HCT116 (cell line): ENCODE data around the gene ATN1. TPM values are rescaled to one million over a fixed set of nuclear protein-coding genes. Genes with fewer than 3 reads are reported as not detected.

ENCODE experiments used
- ATAC-seq: fragments of 200-7000 bp; cut with Tn5 transposase; 2 replicates; pipeline ENCODE4 v1.9.1; 2020; ENCODE audit warnings: mild to moderate bottlenecking, moderate library complexity
- BruUV-seq: library from RNA; stranded (reverse); fragments of 400-500 nt; replicated peaks from 2 replicates; lab custom pipeline; 2021; lab: Mats Ljungman, UMichigan
- CTCF ChIA-PET: fragments of 300-600 bp; sonication (Branson Sonifier 250); formaldehyde crosslinking; loops from one replicate; lab custom pipeline; 2021; ENCODE audit warnings: antibody characterized with exemption; lab: Charles Lee
- POLR2A ChIA-PET: fragments of 300-600, 350-600 bp; sonication (Branson Sonifier 250); formaldehyde crosslinking; loops from one replicate; lab custom pipeline; 2021; ENCODE audit warnings: antibody characterized with exemption; lab: Charles Lee
- RAD21 ChIA-PET, 2 experiments: fragments of 300-600 bp; sonication (Branson Sonifier 250); formaldehyde crosslinking; loops; one replicate each; lab custom pipeline; 2023; ENCODE audit warnings: low total read pairs in 2 of 2; ENCODE audit not compliant: uncharacterized antibody in 2 of 2, unreplicated experiment in 2 of 2, low non-redundant PET in 1 of 2; lab: Charles Lee
- DNase-seq: peaks from one replicate; pipeline ENCODE4 v3.0.0-alpha.2; 2010; ENCODE audit warnings: low read depth, low spot score
- H2AFZ ChIP-seq: fragments of 200-600 bp; shearing (Covaris generic), sonication (generic); 2 replicates; pipeline ENCODE4 v1.6.1; 2017; ENCODE audit warnings: low read depth, mixed run types, mixed read lengths, antibody characterized with exemption, low read length; ENCODE audit not compliant: poor library complexity, severe bottlenecking
- H3K27ac ChIP-seq: 2 replicates; pipeline ENCODE4 v1.5.1; 2012; ENCODE audit warnings: low read depth, low read length
- H3K27me3 ChIP-seq: fragments of 200-600 bp; sonication (generic); 2 replicates; pipeline ENCODE4 v1.6.1; 2016; ENCODE audit warnings: mixed run types, low read length, mixed read lengths; ENCODE audit not compliant: insufficient read depth
- H3K36me3 ChIP-seq, 2 experiments: fragments of 200-500 bp in 1 of 2; fragments of 200-600 bp in 1 of 2; sonication (Bioruptor generic) in 1 of 2; sonication (generic) in 1 of 2; 2 replicates each; pipeline versions ENCODE4 v1.5.1 to v1.6.1; 2014 to 2016; ENCODE audit warnings: low read length in 2 of 2, inconsistent platforms in 1 of 2, mixed read lengths in 1 of 2, mixed run types in 1 of 2; ENCODE audit not compliant: insufficient read depth in 2 of 2, control insufficient read depth in 1 of 2
- H3K4me1 ChIP-seq, 2 experiments: fragments of 200-600 bp in 1 of 2; sonication (generic) in 1 of 2; 2 replicates each; pipeline versions ENCODE4 v1.5.1 to v1.6.1; 2012 to 2017; ENCODE audit warnings: low read length in 2 of 2, inconsistent platforms in 1 of 2, mild to moderate bottlenecking in 1 of 2, mixed read lengths in 1 of 2, mixed run types in 1 of 2, moderate library complexity in 1 of 2; ENCODE audit not compliant: insufficient read depth in 2 of 2, control insufficient read depth in 1 of 2
- H3K4me2 ChIP-seq: fragments of 200-600 bp; sonication (generic); 2 replicates; pipeline ENCODE4 v1.6.1; 2017; ENCODE audit warnings: mixed run types, low read length, mixed read lengths
- H3K4me3 ChIP-seq, 2 experiments: fragments of 200-600 bp in 1 of 2; sonication (generic) in 1 of 2; replicated peaks in 1 of 2; 2 replicates each; pipeline ENCODE4 v1.5.1; 2011 to 2016; ENCODE audit warnings: low read length in 2 of 2, control low read depth in 1 of 2, low read depth in 1 of 2, mild to moderate bottlenecking in 1 of 2, mixed read lengths in 1 of 2, mixed run types in 1 of 2
- H3K79me2 ChIP-seq: fragments of 200-600 bp; sonication (generic); 2 replicates; pipeline ENCODE4 v1.6.1; 2017; ENCODE audit warnings: mild to moderate bottlenecking, mixed run types, low read length, moderate library complexity, mixed read lengths; ENCODE audit not compliant: insufficient read depth
- H3K9ac ChIP-seq: fragments of 200-600 bp; sonication (generic); 2 replicates; pipeline ENCODE4 v1.6.1; 2016; ENCODE audit warnings: low read length, mixed read lengths
- H3K9me2 ChIP-seq: fragments of 200-600 bp; sonication (generic), shearing (Covaris generic); 2 replicates; pipeline ENCODE4 v1.6.1; 2017; ENCODE audit warnings: mixed run types, mild to moderate bottlenecking, moderate library complexity; ENCODE audit not compliant: insufficient read depth
- H3K9me3 ChIP-seq, 2 experiments: fragments of 200-500 bp in 1 of 2; fragments of 200-600 bp in 1 of 2; sonication (Bioruptor generic) in 1 of 2; sonication (generic) in 1 of 2; 2 replicates each; pipeline ENCODE4 v1.6.1; 2014 to 2017; ENCODE audit warnings: low read length in 2 of 2, mixed read lengths in 2 of 2, inconsistent platforms in 1 of 2, low read depth in 1 of 2, mild to moderate bottlenecking in 1 of 2, mixed run types in 1 of 2, moderate library complexity in 1 of 2; ENCODE audit not compliant: control insufficient read depth in 1 of 2, insufficient read depth in 1 of 2
- H4K20me1 ChIP-seq: fragments of 200-600 bp; sonication (generic), shearing (Covaris generic); 2 replicates; pipeline ENCODE4 v1.6.1; 2017; ENCODE audit warnings: mixed run types, mild to moderate bottlenecking, moderate library complexity; ENCODE audit not compliant: insufficient read depth
- POLR2A ChIP-seq: IDR thresholded peaks from 2 replicates; pipeline ENCODE4 v1.7.0; 2011; ENCODE audit warnings: borderline replicate concordance; ENCODE audit not compliant: insufficient read depth, insufficient read length; ENCODE audit errors: extremely low read depth
- POLR2AphosphoS5 ChIP-seq: IDR thresholded peaks from 2 replicates; pipeline ENCODE4 v1.6.1; 2011; ENCODE audit warnings: mild to moderate bottlenecking, low read depth, low read length, moderate library complexity
- RAD21 ChIP-seq: IDR thresholded peaks from 2 replicates; pipeline ENCODE4 v1.6.1; 2012; ENCODE audit warnings: low read depth, mild to moderate bottlenecking
- ZFX ChIP-seq: fragments of 450-650 bp; IDR thresholded peaks from 2 replicates; pipeline ENCODE4 v1.6.1; 2017
- intact Hi-C: fragments of 100-400 bp; cut with micrococcal nuclease; formaldehyde crosslinking; loops from 2 replicates; pipeline ENCODE4 v1.10.0; 2022
- total RNA-seq: library from RNA; stranded (reverse); gene quantifications from one replicate; pipeline ENCODE4 v1.2.1, GENCODE V29; 2021; ENCODE audit not compliant: unreplicated experiment

ATN1 gene
- total RNA-seq, 1 experiment from 2014 or later: 104 TPM

GRCh38 chr12:6968426-6968825 is 40.7 kb downstream of the ATN1 start:
- peaks cover 8% of the 10 kb centered on the region; the same call in 1 of the 2 replicates for H4K20me1 ChIP-seq
- ChIA-PET POLR2A (interaction anchor here (2.0 to 2.8 kb wide), 2 partner anchors 22 to 25 kb away, joined by 11 to 13 read pairs; partner anchors contain the start of genes C12orf57 and RNU7-1), RAD21 (no interaction called here), CTCF (interaction anchor here (0.8 kb wide), 1 partner anchor 96 kb away, joined by 3 read pairs; no protein-coding TSS in a partner anchor)
- no peaks in the 10 kb centered on the region for H3K9me2 ChIP-seq
- H2AFZ ChIP-seq: no peak overlapping the region
- BruUV-seq: no TSS peak
- no peak for ATAC-seq
- peak overlapping the region; percentile 93 for H3K9ac ChIP-seq
- intact Hi-C loops: no loop called here
- peak overlapping the region; percentile 86 for H3K4me2 ChIP-seq
- peaks cover 97% of the 10 kb centered on the region for H3K79me2 ChIP-seq
- no peaks in the 10 kb centered on the region for H3K9me3 ChIP-seq
- peaks cover 31 to 63% of the 10 kb centered on the region in 2 experiments for H3K4me1 ChIP-seq
- H3K27me3 ChIP-seq: no peaks in the 10 kb centered on the region
- H3K27ac ChIP-seq: peak overlapping the region; percentile 77
- peak overlapping the region; percentile 96 to 100 for H3K4me3 ChIP-seq
- H3K36me3 ChIP-seq: peaks cover 21 to 47% of the 10 kb centered on the region in 2 experiments; a peak in 2 of 4 replicates
- DNase-seq: no peak
- no peak for TF ChIP-seq RAD21
- 0 out of 2 replicates have a peak, but pooled peaks have one; percentile 4 for TF ChIP-seq POLR2AphosphoS5

- Histone ChIP-seq H3K4me2 (peak overlapping the region; percentile 86), H3K27ac (peak overlapping the region; percentile 77), H3K4me3 (peak overlapping the region; percentile 96 to 100), H3K27me3 (no peaks in the 10 kb centered on the region), H3K9ac (peak overlapping the region; percentile 93), H3K9me3 (no peaks in the 10 kb centered on the region), H4K20me1 (peaks cover 8% of the 10 kb centered on the region; the same call in 1 of the 2 replicates), H3K36me3 (peaks cover 35 to 62% of the 10 kb centered on the region in 2 experiments), H3K79me2 (peaks cover 93% of the 10 kb centered on the region), H3K9me2 (no peaks in the 10 kb centered on the region), H3K4me1 (peaks cover 26 to 49% of the 10 kb centered on the region in 2 experiments), H2AFZ (no peak overlapping the region)
- RAD21 ChIA-PET: no interaction called here
- no peak for DNase-seq
- CTCF ChIA-PET: no interaction called here
- intact Hi-C loops: loop anchor here (1.0 to 5.0 kb wide), 4 partner anchors 49 to 138 kb away; partner anchors contain the start of genes C1R and LPCAT3
- TSS peak; percentile 63 for BruUV-seq
- TF ChIP-seq POLR2A: no peak
- TF ChIP-seq ZFX: peak; percentile 97
- peak; percentile 39 for ATAC-seq
- POLR2A ChIA-PET: interaction anchor here (1.4 to 2.8 kb wide), 3 partner anchors 8 to 26 kb away, joined by 3 to 13 read pairs (median 11); partner anchors contain the start of genes C12orf57 and RNU7-1
Measured at GRCh38 chr12:6970096-6970527, 42.4 kb downstream of the ATN1 start.
